AG04449 (cell line): ENCODE results near the gene NDUFAF8.

Source experiments
- CTCF ChIA-PET: fragments of 350-600 bp; formaldehyde crosslinking; extraction: SDS; loops from one replicate; lab custom pipeline; 2021; ENCODE audit warnings: antibody characterized with exemption; lab: Yijun Ruan, JAX
- POLR2A ChIA-PET: fragments of 400-600, 350-600 bp; formaldehyde crosslinking; extraction: SDS; loops from one replicate; lab custom pipeline; 2020; ENCODE audit warnings: antibody characterized with exemption, inconsistent platforms; lab: Yijun Ruan, JAX
- DNase-seq: peaks from one replicate; pipeline ENCODE4 v3.0.0-alpha.2; 2010; ENCODE audit warnings: low read depth, low spot score
- H3K4me3 ChIP-seq: 2 replicates; pipeline ENCODE4 v1.5.1; 2011; ENCODE audit warnings: low read depth, mild to moderate bottlenecking, control low read depth, low read length
- TF ChIP-seq, protein P1 (sequence below): IDR thresholded peaks from one replicate; pipeline ENCODE4 v1.5.1; 2011; ENCODE audit warnings: mild to moderate bottlenecking, moderate library complexity, low read length, control low read depth, inconsistent platforms; ENCODE audit not compliant: insufficient read depth; ENCODE audit errors: missing control alignments

The NDUFAF8 gene

GRCh38 chr17:81272616-81273015 is 33.5 kb downstream of the NDUFAF8 start:
- DNase-seq, result no peak
- H3K4me3 ChIP-seq, result no peak overlapping the region
- CTCF ChIA-PET, result interaction anchor here (1.0 kb wide), 1 partner anchor 212 kb away, joined by 3 read pairs; no protein-coding TSS in a partner anchor
- TF ChIP-seq, protein P1, sequence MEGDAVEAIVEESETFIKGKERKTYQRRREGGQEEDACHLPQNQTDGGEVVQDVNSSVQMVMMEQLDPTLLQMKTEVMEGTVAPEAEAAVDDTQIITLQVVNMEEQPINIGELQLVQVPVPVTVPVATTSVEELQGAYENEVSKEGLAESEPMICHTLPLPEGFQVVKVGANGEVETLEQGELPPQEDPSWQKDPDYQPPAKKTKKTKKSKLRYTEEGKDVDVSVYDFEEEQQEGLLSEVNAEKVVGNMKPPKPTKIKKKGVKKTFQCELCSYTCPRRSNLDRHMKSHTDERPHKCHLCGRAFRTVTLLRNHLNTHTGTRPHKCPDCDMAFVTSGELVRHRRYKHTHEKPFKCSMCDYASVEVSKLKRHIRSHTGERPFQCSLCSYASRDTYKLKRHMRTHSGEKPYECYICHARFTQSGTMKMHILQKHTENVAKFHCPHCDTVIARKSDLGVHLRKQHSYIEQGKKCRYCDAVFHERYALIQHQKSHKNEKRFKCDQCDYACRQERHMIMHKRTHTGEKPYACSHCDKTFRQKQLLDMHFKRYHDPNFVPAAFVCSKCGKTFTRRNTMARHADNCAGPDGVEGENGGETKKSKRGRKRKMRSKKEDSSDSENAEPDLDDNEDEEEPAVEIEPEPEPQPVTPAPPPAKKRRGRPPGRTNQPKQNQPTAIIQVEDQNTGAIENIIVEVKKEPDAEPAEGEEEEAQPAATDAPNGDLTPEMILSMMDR, result no peak
- POLR2A ChIA-PET, result no interaction called here

- ChIA-PET POLR2A (no interaction called here), CTCF (interaction anchor here (1.3 kb wide), 1 partner anchor 18 kb away, joined by 3 read pairs; no protein-coding TSS in a partner anchor)
- no peak for DNase-seq
- TF ChIP-seq, protein P1, result no peak
- H3K4me3 ChIP-seq, result no peak overlapping the region
Measured at GRCh38 chr17:81273698-81274470, 34.8 kb downstream of the NDUFAF8 start.

DNA sequence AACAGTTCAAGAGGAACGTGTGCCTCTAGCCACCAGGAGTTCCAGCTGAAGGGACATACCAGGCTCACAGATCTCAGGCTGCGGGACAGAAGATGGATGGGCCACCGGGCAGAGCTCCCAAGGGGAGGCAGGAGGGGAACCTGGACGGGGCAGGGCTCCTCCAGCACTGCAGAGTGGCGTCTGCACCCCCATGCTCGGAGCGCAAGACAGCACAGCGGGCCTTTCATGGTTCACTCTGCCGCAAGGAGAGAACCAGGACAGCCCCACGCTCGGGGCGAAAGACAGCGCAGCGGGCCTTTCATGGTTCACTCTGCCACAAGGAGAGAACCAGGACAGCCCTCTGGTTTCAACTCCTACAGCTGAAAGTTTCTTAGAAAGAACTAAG is 35.3 kb downstream of the NDUFAF8 start:
- TF ChIP-seq, protein P1, result no peak
- no peak overlapping the region for H3K4me3 ChIP-seq
- no peak for DNase-seq
- ChIA-PET CTCF (interaction anchor here (1.3 kb wide), 1 partner anchor 18 kb away, joined by 3 read pairs; no protein-coding TSS in a partner anchor), POLR2A (no interaction called here)

DNA sequence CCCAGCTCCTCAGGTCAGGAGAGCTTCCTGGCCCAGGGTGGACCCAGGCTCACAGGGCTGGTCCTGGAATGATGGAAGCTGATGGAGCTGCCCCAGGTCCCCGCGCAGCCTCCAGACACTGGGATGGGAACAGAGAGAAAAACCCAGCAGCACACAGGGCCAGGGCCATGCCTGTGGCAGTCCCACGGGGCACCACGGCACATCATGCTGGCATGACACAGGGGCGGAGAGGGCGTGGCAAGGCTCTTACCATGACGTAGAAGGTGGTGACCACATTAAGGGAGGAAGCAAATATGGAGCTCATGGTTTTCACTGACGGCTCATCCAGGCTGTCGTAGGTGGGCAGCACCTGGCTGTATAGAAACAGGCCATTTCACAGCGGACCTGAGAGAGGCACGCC is 37.7 kb downstream of the NDUFAF8 start:
- CTCF ChIA-PET, result interaction anchor here (1.1 kb wide), 1 partner anchor 15 kb away, joined by 4 read pairs; no protein-coding TSS in a partner anchor
- POLR2A ChIA-PET, result interaction anchor here (0.6 kb wide), 1 partner anchor 22 kb away, joined by 3 read pairs; no protein-coding TSS in a partner anchor
- H3K4me3 ChIP-seq, result no peak overlapping the region
- TF ChIP-seq, protein P1, result no peak
- no peak for DNase-seq

GRCh38 chr17:81277421-81277820 is 38.3 kb downstream of the NDUFAF8 start:
- TF ChIP-seq, protein P1, result no peak
- DNase-seq, result no peak
- ChIA-PET CTCF (no interaction called here), POLR2A (no interaction called here)
- no peak overlapping the region for H3K4me3 ChIP-seq

GRCh38 chr17:81277946-81278693 is 39.0 kb downstream of the NDUFAF8 start:
- H3K4me3 ChIP-seq, result no peak overlapping the region
- ChIA-PET CTCF (interaction anchor here (2.2 to 4.2 kb wide), 2 partner anchors 13 to 24 kb away, joined by 11 to 22 read pairs; no protein-coding TSS in a partner anchor), POLR2A (no interaction called here)
- TF ChIP-seq, protein P1, result no peak
- DNase-seq, result no peak
